Measurements from ENCODE around the gene RNFT2.
"Not testable (repeated sequence)": the region's sequence is repeated elsewhere in the genome, so short reads cannot be mapped to it uniquely, and the experiment has no call there.

Gene RNFT2

DNA sequence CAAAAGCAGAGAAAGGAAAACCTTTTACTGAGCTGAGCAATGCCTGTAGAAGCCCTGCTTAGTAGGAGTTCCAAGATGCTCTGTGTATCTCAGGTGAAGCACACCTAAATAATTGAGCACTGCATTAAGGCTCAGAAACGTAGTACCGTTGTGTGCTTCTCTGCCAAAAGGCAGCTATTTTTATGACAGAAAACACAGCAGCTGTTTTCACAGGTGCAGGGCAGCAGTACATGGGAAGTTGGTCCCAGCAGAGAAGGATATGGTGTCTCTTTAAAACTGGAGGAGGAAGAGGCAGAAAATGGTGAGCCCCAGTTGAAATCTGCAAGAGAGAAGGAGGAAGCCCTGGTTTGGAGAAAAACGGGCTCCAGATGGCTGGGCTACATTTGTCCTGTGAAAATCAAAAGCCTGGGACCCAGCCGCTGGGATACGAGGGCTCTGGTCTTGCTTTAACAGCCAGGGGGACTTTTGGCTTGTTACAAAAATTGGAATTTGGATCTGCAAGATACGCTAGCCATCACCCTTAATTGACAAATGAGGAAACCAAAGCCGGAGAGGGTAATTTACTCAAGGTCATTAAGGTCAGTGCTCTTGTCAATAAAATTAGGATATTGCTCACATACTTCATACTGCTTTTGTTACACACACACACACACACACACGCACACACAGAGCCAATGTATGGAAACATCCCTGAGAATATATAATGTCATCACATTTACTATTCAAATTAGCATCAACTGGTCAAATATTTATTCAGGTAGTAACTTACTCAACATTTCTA is 27.6 kb upstream of the RNFT2 start:
- FAIRE-seq = no peak

- FAIRE-seq = no peak
Observed at GRCh38 chr12:116712458-116713303, 25.4 kb upstream of the RNFT2 start.

DNA sequence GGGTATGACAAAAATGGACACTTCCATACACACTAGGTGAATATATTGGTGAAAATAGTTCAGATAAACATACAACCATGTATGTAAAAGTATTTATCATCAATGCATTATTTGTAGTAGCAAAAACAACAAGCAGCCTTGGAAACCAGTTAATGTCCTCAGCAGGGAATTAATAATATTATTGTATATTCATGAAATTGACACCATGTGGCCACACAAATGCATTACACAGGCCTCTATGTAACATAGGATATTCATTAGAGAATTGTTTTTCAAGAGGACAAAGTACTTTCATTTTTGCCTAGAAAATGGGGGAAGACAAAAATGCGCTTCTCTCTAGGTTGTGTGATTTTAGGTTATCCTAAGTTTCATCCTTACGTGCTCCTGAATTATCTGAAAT is 24.6 kb upstream of the RNFT2 start:
- FAIRE-seq = no peak

GRCh38 chr12:116714175-116714574 is 23.9 kb upstream of the RNFT2 start:
- FAIRE-seq = no peak

GRCh38 chr12:116717466-116718437 is 20.4 kb upstream of the RNFT2 start:
- FAIRE-seq = no peak

DNA sequence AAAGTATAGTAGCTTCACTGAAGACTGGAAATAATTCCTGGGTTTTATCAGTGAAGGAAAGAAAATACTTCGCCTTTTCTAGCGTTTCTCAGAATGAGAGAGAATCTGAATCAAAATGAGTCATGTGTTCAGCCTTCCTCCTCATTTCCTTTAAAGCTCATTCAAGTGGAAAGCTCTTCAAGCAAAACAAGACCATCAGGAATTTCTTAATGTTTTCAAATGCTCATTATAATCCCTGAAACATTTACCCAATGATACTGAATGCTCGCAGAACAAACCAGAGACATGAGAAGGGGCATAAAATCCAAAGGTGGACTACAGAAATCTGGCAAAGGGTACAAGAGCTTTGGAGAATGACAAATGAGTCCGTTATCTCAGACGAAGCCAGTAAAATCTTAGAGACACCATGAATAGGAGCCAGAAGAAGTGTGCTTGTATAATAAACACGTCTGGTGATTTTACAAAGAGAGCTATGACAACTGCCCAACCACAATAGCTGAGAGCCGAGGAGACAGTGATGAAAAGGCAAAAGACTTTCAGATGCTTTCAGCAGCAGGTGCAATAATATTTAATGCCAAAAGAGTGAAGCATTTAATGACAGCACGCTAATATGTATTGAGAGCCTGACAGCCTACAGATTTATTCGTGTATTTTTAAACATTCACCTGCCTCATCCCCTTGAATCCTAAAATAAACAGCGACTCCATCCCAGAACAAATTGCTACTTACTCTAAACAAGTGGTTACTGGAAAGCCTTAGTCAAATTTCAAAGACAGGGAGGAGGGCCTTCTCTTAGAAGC is 19.3 kb upstream of the RNFT2 start:
- FAIRE-seq = no peak

DNA sequence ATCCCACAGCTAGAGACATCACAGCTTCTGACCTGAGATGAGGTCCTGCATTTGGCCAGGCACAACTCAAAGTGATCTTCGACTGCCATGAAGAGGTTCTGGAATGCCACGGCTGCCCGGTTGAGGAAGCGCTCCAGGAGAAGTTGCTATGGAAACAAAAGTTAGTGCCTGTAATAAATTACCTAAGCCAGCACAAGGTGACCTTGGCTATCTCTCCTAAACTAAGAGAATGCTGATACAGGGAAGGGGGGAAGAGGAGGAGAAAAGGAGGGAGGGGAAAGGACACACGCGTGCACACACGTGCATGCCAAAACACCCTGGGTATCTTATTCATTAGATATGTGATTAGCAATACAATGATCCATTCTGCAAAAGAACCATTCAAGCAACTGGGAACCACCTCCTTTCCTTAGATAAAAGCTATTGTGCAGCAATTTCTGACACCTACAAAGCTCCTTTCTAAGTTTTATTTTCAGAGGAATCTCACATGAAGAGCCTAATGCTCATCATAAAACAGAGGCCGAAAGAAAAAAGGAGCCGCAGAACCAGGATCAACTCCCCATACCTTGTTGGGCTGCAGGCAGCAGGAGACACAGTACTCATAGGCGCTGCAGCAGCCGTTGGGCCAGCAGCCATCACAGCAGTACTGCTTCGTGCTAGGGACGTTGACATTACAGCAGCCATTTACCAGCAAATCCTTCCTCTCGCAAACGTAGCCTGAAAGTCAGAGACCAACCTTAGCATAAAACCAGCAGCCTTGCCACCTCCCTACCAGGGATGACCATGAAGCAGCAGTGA is 18.2 kb upstream of the RNFT2 start:
- no peak for FAIRE-seq

- no peak for FAIRE-seq
Observed at GRCh38 chr12:116722245-116722644, 15.9 kb upstream of the RNFT2 start.

DNA sequence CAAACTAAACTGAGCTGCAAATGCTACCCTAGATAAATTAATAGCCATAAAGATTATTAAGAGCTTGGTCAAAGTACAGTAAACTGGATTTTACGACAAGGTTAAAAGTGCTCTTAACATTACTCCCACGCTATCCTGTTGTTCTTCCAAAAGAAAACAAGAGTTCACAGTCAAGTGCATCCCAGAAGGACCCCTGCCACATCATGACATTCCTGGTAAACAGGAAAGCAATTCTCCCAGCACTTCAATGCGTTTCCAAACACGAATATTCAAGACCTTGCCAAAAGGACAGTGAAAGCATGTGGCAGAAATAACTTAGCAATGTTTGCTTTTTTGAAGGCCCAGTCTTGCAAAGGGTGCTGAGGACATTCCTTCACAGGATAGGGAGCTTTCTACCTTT is 11.4 kb upstream of the RNFT2 start:
- FAIRE-seq = no peak

DNA sequence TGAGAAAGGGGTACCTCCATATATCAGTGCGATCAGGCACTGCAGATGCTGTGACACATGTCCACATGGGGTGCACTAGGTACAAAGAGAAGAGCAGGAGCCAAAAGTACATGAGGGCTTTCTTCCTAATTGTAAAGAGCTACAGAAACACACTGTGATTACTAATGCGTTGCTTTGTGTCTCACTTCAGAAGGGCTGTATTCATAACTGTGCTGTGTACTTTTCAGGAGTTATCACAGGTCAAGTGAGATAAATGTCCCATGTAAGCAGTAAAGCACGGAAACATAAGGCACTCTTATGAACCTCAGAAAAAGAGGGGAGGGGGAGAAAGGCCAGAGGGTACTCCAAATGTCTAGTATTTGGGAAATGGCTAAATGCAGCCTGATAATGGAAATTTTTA is 10.9 kb upstream of the RNFT2 start:
- FAIRE-seq = no peak

- FAIRE-seq = no peak
Observed at GRCh38 chr12:116727891-116728290, 10.2 kb upstream of the RNFT2 start.

GRCh38 chr12:116731801-116732200 is 6.3 kb upstream of the RNFT2 start:
- FAIRE-seq = no peak

GRCh38 chr12:116734156-116734768 is 3.9 kb upstream of the RNFT2 start:
- FAIRE-seq = no peak

GRCh38 chr12:116735084-116735483 is 3.0 kb upstream of the RNFT2 start:
- FAIRE-seq = no peak

GRCh38 chr12:116735951-116736599 is 2.0 kb upstream of the RNFT2 start:
- FAIRE-seq = no peak

GRCh38 chr12:116736962-116737773 is 947 bp upstream of the RNFT2 start:
- FAIRE-seq = no peak

DNA sequence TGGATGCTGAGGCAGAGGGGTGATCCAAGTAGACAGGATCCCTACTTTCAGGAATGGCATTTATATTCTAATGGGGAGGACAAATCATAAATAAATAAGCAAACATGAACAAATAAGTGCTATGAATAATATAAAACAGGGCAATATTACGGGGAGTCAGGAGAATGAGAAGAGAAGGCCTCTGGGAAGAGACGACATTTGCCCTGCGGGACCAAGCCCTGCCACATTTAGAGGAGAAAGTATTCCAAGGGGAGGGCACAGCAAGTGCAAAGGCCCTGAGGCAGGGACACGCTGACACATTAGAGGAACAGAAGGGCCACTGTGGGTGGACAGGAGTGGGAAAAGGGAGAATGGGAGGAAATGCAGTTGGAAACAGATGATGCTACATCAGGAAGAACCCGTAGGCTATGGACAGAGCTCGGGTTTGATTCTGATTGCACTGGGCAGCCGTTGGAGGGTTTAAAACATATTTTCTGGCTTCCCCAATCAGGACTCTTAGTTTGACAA is 1.3 kb downstream of the RNFT2 start:
- no peak for FAIRE-seq

GRCh38 chr12:116742787-116743186 is 4.7 kb downstream of the RNFT2 start:
- not testable (repeated sequence) for FAIRE-seq

GRCh38 chr12:116744766-116745165 is 6.7 kb downstream of the RNFT2 start:
- no peak for FAIRE-seq

Data from colon (tissue), 2 donors.